ENCODE data around the gene LHX5. TPM values are rescaled to one million over a fixed set of nuclear protein-coding genes. Genes with fewer than 3 reads are reported as not detected.

LHX5 gene
- total RNA-seq, 1 experiment from 2014 or later = 1.9 TPM

DNA sequence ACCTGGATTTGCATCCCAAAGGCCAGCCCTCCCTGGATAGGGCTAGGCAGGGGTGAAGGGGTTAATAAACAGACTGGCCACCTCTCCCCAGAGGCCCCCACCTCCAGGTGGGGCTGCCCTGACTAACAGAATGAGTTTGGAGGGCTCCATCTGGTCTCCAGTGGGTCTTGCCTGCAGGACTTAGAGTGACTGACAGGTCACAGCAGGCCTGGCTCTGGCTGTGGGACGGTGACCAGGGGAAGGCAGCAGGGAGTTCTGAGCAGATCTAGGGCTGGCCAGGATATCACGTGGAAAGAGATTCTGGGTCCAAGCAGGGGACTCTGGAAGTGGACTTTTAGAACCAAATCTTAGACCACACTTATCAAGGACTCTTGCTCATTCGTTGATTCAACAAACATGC is 40.9 kb upstream of the LHX5 start:
- no peaks in the 10 kb centered on the region for H3K79me2 ChIP-seq (ENCODE audit: insufficient read depth, low read length)
- WGBS (ENCODE audit: extremely low coverage, insufficient read length, low lambda C conversion rate) = no CpG with 5 or more reads among the region's 3 CpGs
- no peaks in the 10 kb centered on the region for H3K23me2 ChIP-seq (ENCODE audit: insufficient read length, low read depth, low read length, poor library complexity, severe bottlenecking)
- H2BK12ac ChIP-seq (ENCODE audit: insufficient read length, low read depth, low read length) = no peak overlapping the region
- TF ChIP-seq, protein P1, sequence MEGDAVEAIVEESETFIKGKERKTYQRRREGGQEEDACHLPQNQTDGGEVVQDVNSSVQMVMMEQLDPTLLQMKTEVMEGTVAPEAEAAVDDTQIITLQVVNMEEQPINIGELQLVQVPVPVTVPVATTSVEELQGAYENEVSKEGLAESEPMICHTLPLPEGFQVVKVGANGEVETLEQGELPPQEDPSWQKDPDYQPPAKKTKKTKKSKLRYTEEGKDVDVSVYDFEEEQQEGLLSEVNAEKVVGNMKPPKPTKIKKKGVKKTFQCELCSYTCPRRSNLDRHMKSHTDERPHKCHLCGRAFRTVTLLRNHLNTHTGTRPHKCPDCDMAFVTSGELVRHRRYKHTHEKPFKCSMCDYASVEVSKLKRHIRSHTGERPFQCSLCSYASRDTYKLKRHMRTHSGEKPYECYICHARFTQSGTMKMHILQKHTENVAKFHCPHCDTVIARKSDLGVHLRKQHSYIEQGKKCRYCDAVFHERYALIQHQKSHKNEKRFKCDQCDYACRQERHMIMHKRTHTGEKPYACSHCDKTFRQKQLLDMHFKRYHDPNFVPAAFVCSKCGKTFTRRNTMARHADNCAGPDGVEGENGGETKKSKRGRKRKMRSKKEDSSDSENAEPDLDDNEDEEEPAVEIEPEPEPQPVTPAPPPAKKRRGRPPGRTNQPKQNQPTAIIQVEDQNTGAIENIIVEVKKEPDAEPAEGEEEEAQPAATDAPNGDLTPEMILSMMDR (conservative IDR thresholded peaks at IDR 0.05) = no peak
- H3K56ac ChIP-seq (ENCODE audit: insufficient read length, low read depth, low read length) = no peak overlapping the region
- no peak overlapping the region for H2AFZ ChIP-seq (ENCODE audit: low read length)
- H3K4me3 Mint-ChIP-seq = no peak overlapping the region
- H4K8ac ChIP-seq (replicated peaks; ENCODE audit: insufficient read length, low read depth, low read length) = no peak overlapping the region
- no peak overlapping the region for H4K91ac ChIP-seq (ENCODE audit: insufficient read length, low read depth, low read length)
- no peak overlapping the region for H3K27ac ChIP-seq (ENCODE audit: insufficient read length, low read depth, low read length)
- H3K23ac ChIP-seq (ENCODE audit: insufficient read length, low read depth, low read length) = no peak overlapping the region
- H3K27me3 ChIP-seq (ENCODE audit: insufficient read depth, low read length) = peaks cover 1% of the 10 kb centered on the region; the same call in 1 of the 2 replicates
- H3K9ac ChIP-seq (ENCODE audit: extremely low read depth, insufficient read length, low read length) = no peak overlapping the region
- peaks cover 77% of the 10 kb centered on the region for H3K27me3 Mint-ChIP-seq (ENCODE audit: low read depth)
- peak overlapping the region in 2 of 3 experiments; percentile 27 to 93; a peak in 2 of 7 replicates for H3K27ac Mint-ChIP-seq
- H2AK5ac ChIP-seq (ENCODE audit: insufficient read length, low read length) = no peak overlapping the region
- H2BK120ac ChIP-seq (ENCODE audit: low read depth, low read length, poor library complexity, severe bottlenecking) = no peak overlapping the region
- no peak overlapping the region for H2BK15ac ChIP-seq (ENCODE audit: low read depth, low read length)
- no peak overlapping the region for H3K18ac ChIP-seq (ENCODE audit: insufficient read length, low read depth, low read length)
- no peak overlapping the region for H3K4me2 ChIP-seq (ENCODE audit: insufficient read depth, insufficient read length, low read length)
- no peak for DNase-seq
- H3K4me1 Mint-ChIP-seq = peaks cover 49 to 59% of the 10 kb centered on the region in 2 experiments
- H4K5ac ChIP-seq (ENCODE audit: insufficient read length, low read depth, low read length) = no peak overlapping the region
- H3K79me1 ChIP-seq (ENCODE audit: insufficient read depth, low read depth, low read length, poor library complexity, severe bottlenecking) = no peaks in the 10 kb centered on the region
- H3K9me3 ChIP-seq (ENCODE audit: control insufficient read depth, low read depth, low read length) = no peaks in the 10 kb centered on the region
- H3K14ac ChIP-seq (ENCODE audit: insufficient read depth, low read length) = no peak overlapping the region
- H3T11ph ChIP-seq (ENCODE audit: low read length) = no peak overlapping the region
- H4K20me1 ChIP-seq (ENCODE audit: control insufficient read depth, insufficient read depth, insufficient read length) = no peaks in the 10 kb centered on the region
- no peak overlapping the region for H2BK20ac ChIP-seq (ENCODE audit: low read depth, low read length, poor library complexity, severe bottlenecking)
- H3K9me3 Mint-ChIP-seq = peaks cover 5 to 10% of the 10 kb centered on the region in 2 experiments
- no peaks in the 10 kb centered on the region for H3K4me1 ChIP-seq (ENCODE audit: insufficient read depth, low read length)
- no peak overlapping the region for H3K4ac ChIP-seq (ENCODE audit: low read depth, low read length)
- H2BK5ac ChIP-seq (ENCODE audit: insufficient read length, low read length) = no peak overlapping the region
- peaks cover 0 to 12% (median 0%) of the 10 kb centered on the region in 3 experiments; a peak in 2 of 7 replicates for H3K36me3 Mint-ChIP-seq (ENCODE audit: insufficient read depth in 1 of 3, low read depth in 3 of 3)
